DND-41 (cell line): Measurements from ENCODE around the gene SRP14.
"Not testable (repeated sequence)": the region's sequence is repeated elsewhere in the genome, so short reads cannot be mapped to it uniquely, and the experiment has no call there.

Source experiments
- ATAC-seq: fragments of 200-7000 bp; cut with Tn5 transposase; 3 replicates; pipeline ENCODE4 v1.9.1; 2021; ENCODE audit warnings: low read depth; ENCODE audit not compliant: insufficient read depth
- DNase-seq: peaks from one replicate; pipeline ENCODE4 v3.0.0-alpha.2; 2020
- H2AFZ ChIP-seq: 2 replicates; pipeline ENCODE4 v1.6.0; 2012; ENCODE audit warnings: low read depth, low read length
- H3K27ac ChIP-seq: 2 replicates; pipeline ENCODE4 v1.5.1; 2012; ENCODE audit warnings: low read length, inconsistent platforms
- H3K27me3 ChIP-seq: fragments of 200-600 bp; sonication (generic); 2 replicates; pipeline ENCODE4 v1.6.0; 2012; ENCODE audit warnings: low read length, mild to moderate bottlenecking, inconsistent platforms; ENCODE audit not compliant: insufficient read depth, poor library complexity
- H3K36me3 ChIP-seq: 2 replicates; pipeline ENCODE4 v1.5.1; 2012; ENCODE audit warnings: low read length, inconsistent platforms; ENCODE audit not compliant: insufficient read depth
- H3K4me1 ChIP-seq: 2 replicates; pipeline ENCODE4 v1.5.1; 2012; ENCODE audit warnings: mild to moderate bottlenecking, low read length; ENCODE audit not compliant: insufficient read depth
- H3K4me2 ChIP-seq: 2 replicates; pipeline ENCODE4 v1.6.0; 2012; ENCODE audit warnings: mild to moderate bottlenecking, moderate library complexity, low read length, inconsistent platforms; ENCODE audit not compliant: insufficient read depth
- H3K4me3 ChIP-seq, 2 experiments: fragments of 200-600 bp in 1 of 2; shearing (Covaris generic) in 1 of 2; 2 replicates each; pipeline ENCODE4 v1.5.1; 2012 to 2016; ENCODE audit warnings: inconsistent platforms in 2 of 2, low read length in 2 of 2, mild to moderate bottlenecking in 2 of 2, low read depth in 1 of 2, moderate library complexity in 1 of 2
- H3K79me2 ChIP-seq: 2 replicates; pipeline ENCODE4 v1.6.0; 2012; ENCODE audit warnings: low read length, inconsistent platforms; ENCODE audit not compliant: insufficient read depth
- H3K9ac ChIP-seq: 2 replicates; pipeline ENCODE4 v1.6.0; 2012; ENCODE audit warnings: low read depth, mild to moderate bottlenecking, inconsistent platforms, low read length, moderate library complexity
- H3K9me3 ChIP-seq: 2 replicates; pipeline ENCODE4 v1.5.1; 2012; ENCODE audit warnings: low read length, moderate library complexity, mild to moderate bottlenecking, inconsistent platforms; ENCODE audit not compliant: insufficient read depth, severe bottlenecking
- H4K20me1 ChIP-seq: 2 replicates; pipeline ENCODE4 v1.6.0; 2012; ENCODE audit warnings: low read length; ENCODE audit not compliant: insufficient read depth
- EZH2 ChIP-seq: IDR thresholded peaks from 3 replicates; pipeline ENCODE4 v1.6.1; 2012; ENCODE audit warnings: borderline replicate concordance, low read depth, mild to moderate bottlenecking, moderate library complexity, low read length, inconsistent platforms; ENCODE audit not compliant: severe bottlenecking
- TF ChIP-seq, protein P1 (sequence below): IDR thresholded peaks from 2 replicates; pipeline ENCODE4 v1.5.1; 2012; ENCODE audit warnings: borderline replicate concordance, low read length, moderate library complexity, mild to moderate bottlenecking; ENCODE audit not compliant: poor library complexity, severe bottlenecking; ENCODE audit errors: extremely low read depth

SRP14 gene

GRCh38 chr15:40016224-40016865 is 22.6 kb downstream of the SRP14 start:
- no peak for DNase-seq
- no peak overlapping the region for H2AFZ ChIP-seq
- no peak overlapping the region for H3K4me2 ChIP-seq
- H3K36me3 ChIP-seq: peaks cover 58% of the 10 kb centered on the region
- TF ChIP-seq EZH2: no peak
- TF ChIP-seq, protein P1, sequence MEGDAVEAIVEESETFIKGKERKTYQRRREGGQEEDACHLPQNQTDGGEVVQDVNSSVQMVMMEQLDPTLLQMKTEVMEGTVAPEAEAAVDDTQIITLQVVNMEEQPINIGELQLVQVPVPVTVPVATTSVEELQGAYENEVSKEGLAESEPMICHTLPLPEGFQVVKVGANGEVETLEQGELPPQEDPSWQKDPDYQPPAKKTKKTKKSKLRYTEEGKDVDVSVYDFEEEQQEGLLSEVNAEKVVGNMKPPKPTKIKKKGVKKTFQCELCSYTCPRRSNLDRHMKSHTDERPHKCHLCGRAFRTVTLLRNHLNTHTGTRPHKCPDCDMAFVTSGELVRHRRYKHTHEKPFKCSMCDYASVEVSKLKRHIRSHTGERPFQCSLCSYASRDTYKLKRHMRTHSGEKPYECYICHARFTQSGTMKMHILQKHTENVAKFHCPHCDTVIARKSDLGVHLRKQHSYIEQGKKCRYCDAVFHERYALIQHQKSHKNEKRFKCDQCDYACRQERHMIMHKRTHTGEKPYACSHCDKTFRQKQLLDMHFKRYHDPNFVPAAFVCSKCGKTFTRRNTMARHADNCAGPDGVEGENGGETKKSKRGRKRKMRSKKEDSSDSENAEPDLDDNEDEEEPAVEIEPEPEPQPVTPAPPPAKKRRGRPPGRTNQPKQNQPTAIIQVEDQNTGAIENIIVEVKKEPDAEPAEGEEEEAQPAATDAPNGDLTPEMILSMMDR: no peak
- H4K20me1 ChIP-seq: no peaks in the 10 kb centered on the region
- no peak overlapping the region for H3K4me3 ChIP-seq
- H3K9ac ChIP-seq: no peak overlapping the region
- ATAC-seq: no peak
- H3K27ac ChIP-seq: no peak overlapping the region
- no peaks in the 10 kb centered on the region for H3K4me1 ChIP-seq
- peaks cover 9% of the 10 kb centered on the region for H3K9me3 ChIP-seq
- no peaks in the 10 kb centered on the region for H3K79me2 ChIP-seq
- H3K27me3 ChIP-seq: no peaks in the 10 kb centered on the region

DNA sequence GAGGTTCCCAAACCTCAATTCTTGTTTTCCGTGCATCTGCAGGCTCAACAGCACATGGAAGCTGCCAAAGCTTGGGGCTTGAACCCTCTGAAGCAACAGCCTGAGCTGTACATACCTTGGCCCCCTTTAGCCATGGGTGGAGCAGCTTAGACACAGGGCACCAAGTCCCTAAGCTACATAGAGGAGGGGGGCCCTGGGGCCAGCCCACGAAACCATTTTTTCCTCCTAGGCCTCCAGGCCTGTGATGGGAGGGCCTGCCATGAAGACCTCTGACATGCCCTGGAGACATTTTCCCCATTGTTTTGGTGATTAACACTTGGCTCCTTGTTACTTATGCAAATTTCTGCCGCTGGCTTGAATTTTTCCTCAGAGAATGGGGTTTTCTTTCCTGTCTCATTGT is 24.6 kb downstream of the SRP14 start:
- H3K9ac ChIP-seq: no peak overlapping the region
- no peak overlapping the region for H3K27ac ChIP-seq
- peaks cover 9% of the 10 kb centered on the region for H3K9me3 ChIP-seq
- H3K4me1 ChIP-seq: no peaks in the 10 kb centered on the region
- H3K79me2 ChIP-seq: no peaks in the 10 kb centered on the region
- ATAC-seq (no peak), DNase-seq (peak; percentile 20)
- H2AFZ ChIP-seq: no peak overlapping the region
- no peak overlapping the region for H3K4me3 ChIP-seq
- TF ChIP-seq EZH2: no peak
- TF ChIP-seq, protein P1: no peak
- H3K27me3 ChIP-seq: no peaks in the 10 kb centered on the region
- no peaks in the 10 kb centered on the region for H4K20me1 ChIP-seq
- H3K4me2 ChIP-seq: no peak overlapping the region
- H3K36me3 ChIP-seq: peaks cover 56% of the 10 kb centered on the region

GRCh38 chr15:40013372-40013771 is 25.6 kb downstream of the SRP14 start:
- DNase-seq, H2AFZ ChIP-seq, H3K9me3 ChIP-seq, H3K79me2 ChIP-seq, H3K4me1 ChIP-seq, H3K4me2 ChIP-seq, H3K9ac ChIP-seq, H3K27ac ChIP-seq, ATAC-seq, H3K4me3 ChIP-seq, H4K20me1 ChIP-seq, H3K27me3 ChIP-seq: not testable (repeated sequence)
- peaks cover 54% of the 10 kb centered on the region for H3K36me3 ChIP-seq

DNA sequence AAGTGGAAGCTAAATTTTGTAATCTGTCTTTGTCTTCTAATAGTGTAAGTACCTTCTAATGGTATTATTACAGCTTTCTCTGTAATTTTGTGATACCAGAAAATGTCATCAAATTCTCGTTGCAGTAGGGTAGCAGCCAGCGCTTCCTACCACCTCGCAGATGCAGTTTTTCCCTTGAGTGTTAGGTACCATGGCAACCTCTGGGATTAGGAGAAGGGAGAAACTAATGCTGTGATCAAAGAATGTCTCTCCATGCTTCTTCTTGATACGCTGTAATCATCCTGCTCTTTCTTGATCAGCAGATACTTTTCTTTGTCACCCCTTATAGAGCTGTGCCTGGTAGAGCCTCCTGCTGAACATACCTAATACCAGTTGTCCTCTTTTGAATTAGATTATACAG is 27.7 kb downstream of the SRP14 start:
- H3K27me3 ChIP-seq: no peaks in the 10 kb centered on the region
- H3K79me2 ChIP-seq: no peaks in the 10 kb centered on the region
- no peak overlapping the region for H3K9ac ChIP-seq
- H3K36me3 ChIP-seq: peaks cover 64% of the 10 kb centered on the region
- no peak overlapping the region for H3K27ac ChIP-seq
- no peak for DNase-seq
- TF ChIP-seq EZH2: no peak
- TF ChIP-seq, protein P1: no peak
- H3K9me3 ChIP-seq: peaks cover 9% of the 10 kb centered on the region
- H2AFZ ChIP-seq: no peak overlapping the region
- H3K4me3 ChIP-seq: no peak overlapping the region
- ATAC-seq: no peak
- no peaks in the 10 kb centered on the region for H3K4me1 ChIP-seq
- H3K4me2 ChIP-seq: no peak overlapping the region
- H4K20me1 ChIP-seq: no peaks in the 10 kb centered on the region
